GM18907 (cell line): ENCODE results near the gene WDR27.

Source experiments
- ATAC-seq: cut with Tn5 transposase; IDR thresholded peaks from one replicate; pipeline ENCODE4 v1.9.1; 2021; ENCODE audit warnings: mild to moderate bottlenecking, moderate library complexity; ENCODE audit not compliant: unreplicated experiment

The WDR27 gene

GRCh38 chr6:169641461-169642085 is 60.3 kb downstream of the WDR27 start:
- ATAC-seq = no peak

- ATAC-seq = no peak
Observed at GRCh38 chr6:169640983-169641382, 60.8 kb downstream of the WDR27 start.

- ATAC-seq = no peak
Observed at GRCh38 chr6:169640351-169640852, 61.4 kb downstream of the WDR27 start.

GRCh38 chr6:169639653-169640278 is 62.1 kb downstream of the WDR27 start:
- ATAC-seq = no peak

GRCh38 chr6:169638915-169639314 is 62.9 kb downstream of the WDR27 start:
- no peak for ATAC-seq

GRCh38 chr6:169638388-169638787 is 63.4 kb downstream of the WDR27 start:
- ATAC-seq = no peak

- no peak for ATAC-seq
Observed at GRCh38 chr6:169635345-169635744, 66.5 kb downstream of the WDR27 start.

- no peak for ATAC-seq
Observed at GRCh38 chr6:169632841-169633240, 69.0 kb downstream of the WDR27 start.

- no peak for ATAC-seq
Observed at GRCh38 chr6:169629256-169629655, 72.6 kb downstream of the WDR27 start.

GRCh38 chr6:169627736-169628607 is 73.9 kb downstream of the WDR27 start:
- no peak for ATAC-seq

GRCh38 chr6:169626649-169627048 is 75.2 kb downstream of the WDR27 start:
- no peak for ATAC-seq

- no peak for ATAC-seq
Observed at GRCh38 chr6:169626169-169626568, 75.7 kb downstream of the WDR27 start.

- ATAC-seq = no peak
Observed at GRCh38 chr6:169625376-169625775, 76.5 kb downstream of the WDR27 start.

GRCh38 chr6:169624785-169625184 is 77.0 kb downstream of the WDR27 start:
- no peak for ATAC-seq

GRCh38 chr6:169623975-169624374 is 77.9 kb downstream of the WDR27 start:
- ATAC-seq = no peak

- ATAC-seq = no peak
Observed at GRCh38 chr6:169623343-169623742, 78.5 kb downstream of the WDR27 start.

GRCh38 chr6:169622618-169623017 is 79.2 kb downstream of the WDR27 start:
- ATAC-seq = no peak

- ATAC-seq = no peak
Observed at GRCh38 chr6:169621311-169621710, 80.5 kb downstream of the WDR27 start.

GRCh38 chr6:169620171-169621130 is 81.4 kb downstream of the WDR27 start:
- no peak for ATAC-seq

GRCh38 chr6:169619650-169620049 is 82.2 kb downstream of the WDR27 start:
- no peak for ATAC-seq
